Measurements from ENCODE around the gene GPN2.
"Not testable (repeated sequence)": the region's sequence is repeated elsewhere in the genome, so short reads cannot be mapped to it uniquely, and the experiment has no call there.

The GPN2 gene

DNA sequence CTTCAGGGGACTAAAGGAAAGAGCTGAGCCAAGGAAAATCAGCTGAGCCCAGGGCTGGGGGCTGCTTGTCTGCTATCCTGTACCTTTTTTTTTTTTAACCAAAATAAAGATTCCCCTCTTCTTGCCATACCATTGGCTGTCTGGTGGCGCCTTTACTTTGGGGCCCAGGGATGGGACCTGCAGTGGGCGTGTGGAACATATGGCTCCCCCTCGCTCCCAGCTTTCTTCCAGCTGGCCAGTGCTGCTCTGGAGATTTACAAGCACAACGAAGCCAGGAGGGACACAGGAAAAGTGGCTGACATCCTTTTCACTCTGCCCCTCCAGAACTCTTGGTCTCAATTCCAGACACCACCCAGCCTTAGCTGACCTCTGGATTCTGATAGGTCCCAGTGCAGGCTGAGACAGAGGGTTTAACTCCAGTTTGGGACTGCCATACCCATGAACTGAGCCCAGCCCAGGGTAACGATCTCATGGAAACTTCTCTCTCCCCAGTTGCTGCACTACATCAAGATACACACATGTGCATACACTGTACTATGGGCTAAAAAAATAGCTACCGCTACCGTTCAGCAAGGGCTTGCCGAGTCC is 32.5 kb downstream of the GPN2 start:
- H3K4me3 ChIP-seq (ENCODE audit: low read length) = no peak overlapping the region
- TF ChIP-seq ZNF274 (IDR thresholded peaks at IDR 0.05; ENCODE audit: low read depth, low read length) = no peak

DNA sequence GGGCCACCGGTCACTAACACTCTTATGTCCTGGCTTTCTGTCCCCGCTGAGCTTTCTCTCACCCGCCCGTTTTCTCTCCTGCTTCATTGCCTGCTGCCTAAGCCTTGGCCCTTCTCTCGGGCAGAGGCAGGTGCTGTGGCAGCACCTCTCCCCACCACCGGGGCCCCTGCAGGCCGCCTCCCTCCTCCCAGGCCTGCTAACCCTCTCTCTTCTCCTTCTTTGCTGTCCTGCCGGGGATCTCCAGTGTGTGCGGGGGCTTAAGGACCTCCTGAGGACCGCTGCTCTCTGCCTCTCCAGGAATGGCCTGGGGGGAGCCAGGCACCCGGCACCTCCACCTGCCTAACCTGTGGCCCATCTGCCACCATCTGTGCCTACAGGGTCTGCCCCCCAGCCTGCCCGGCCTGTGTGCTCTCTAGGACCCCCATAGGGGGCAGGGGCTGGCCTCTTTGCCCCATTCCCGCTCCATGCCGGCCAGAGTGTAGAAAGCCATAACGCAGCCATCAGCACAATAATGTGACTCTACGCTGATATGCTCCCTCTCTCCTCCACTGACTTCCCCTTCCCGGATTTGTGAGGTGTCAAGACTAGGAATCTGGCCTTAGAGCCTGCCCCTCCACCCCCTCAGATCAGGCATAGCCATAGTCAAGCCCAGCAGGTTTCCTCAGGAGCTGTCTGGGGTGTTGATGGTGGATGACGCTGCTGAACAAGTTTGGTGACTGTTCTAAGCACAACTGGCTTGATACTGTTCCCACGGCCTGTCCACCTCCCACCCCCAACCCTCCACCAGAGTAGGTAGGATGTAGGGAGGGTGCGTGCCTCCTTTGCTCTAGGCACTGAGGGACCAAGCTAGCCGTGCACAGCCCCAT is 33.2 kb downstream of the GPN2 start:
- no peak overlapping the region for H3K4me3 ChIP-seq (ENCODE audit: low read length)
- no peak for TF ChIP-seq ZNF274 (IDR thresholded peaks at IDR 0.05; ENCODE audit: low read depth, low read length)

DNA sequence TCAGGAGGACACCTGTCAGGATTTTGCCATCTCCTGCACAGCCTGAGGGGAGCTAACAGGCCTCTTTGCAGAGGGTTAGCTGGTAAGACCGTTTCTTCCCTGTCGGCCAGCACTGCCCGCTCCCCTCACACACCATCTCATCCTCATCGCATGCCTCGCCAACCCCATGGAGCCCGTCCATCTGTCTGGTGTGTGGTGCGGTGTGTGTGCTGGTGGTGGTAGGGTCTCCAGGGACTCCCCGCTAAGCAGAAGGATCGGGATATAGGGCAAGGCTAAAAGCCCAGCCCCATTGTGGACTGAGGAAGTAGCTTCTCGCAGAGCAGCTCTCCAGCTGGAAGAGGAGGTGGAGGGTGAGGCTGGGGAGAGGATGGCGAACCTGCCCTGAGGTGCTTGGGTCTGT is 33.9 kb downstream of the GPN2 start:
- no peak for TF ChIP-seq ZNF274 (IDR thresholded peaks at IDR 0.05; ENCODE audit: low read depth, low read length)
- no peak overlapping the region for H3K4me3 ChIP-seq (ENCODE audit: low read length)

DNA sequence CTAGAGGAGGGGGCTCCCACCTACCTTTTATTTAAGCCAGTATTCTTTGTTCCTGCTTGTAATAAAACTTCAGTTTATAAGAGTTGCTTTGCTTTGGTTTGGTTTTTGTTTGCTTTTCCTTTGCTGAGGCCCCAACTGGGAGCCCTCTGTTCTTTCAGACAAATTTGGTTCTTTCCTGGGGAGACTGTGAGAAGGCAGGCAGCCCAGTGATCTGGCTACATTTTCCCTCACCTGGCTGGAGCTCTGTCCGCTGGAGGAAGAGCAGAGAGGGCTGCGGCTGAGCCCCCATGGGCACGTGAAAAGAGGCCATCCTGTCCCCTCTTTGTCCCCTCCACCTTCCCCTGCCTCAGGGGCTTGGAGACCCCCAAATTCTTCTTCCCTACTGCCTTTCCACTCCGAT is 34.4 kb downstream of the GPN2 start:
- TF ChIP-seq ZNF274 (IDR thresholded peaks at IDR 0.05; ENCODE audit: low read depth, low read length) = no peak
- H3K4me3 ChIP-seq (ENCODE audit: low read length) = no peak overlapping the region

DNA sequence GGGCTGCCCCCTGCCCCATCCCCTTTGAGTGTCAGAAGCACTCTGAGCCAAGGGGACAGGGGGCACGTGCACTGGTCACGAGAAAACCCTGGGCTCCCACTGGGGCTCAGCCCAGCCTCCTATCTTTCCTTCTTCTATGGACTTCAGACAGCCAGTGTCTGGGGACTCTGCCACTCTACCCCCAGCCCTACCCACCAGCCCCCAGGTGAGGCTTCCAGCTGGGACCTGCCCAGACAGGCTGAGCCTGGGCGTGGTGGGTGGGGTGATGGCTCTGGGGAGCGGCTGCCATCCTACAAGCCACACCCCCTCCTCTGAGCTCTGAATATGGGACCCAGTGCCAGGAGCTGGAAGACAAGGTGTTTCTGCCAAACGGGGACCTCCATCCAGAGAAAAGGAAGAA is 35.2 kb downstream of the GPN2 start:
- no peak overlapping the region for H3K4me3 ChIP-seq (ENCODE audit: low read length)
- TF ChIP-seq ZNF274 (IDR thresholded peaks at IDR 0.05; ENCODE audit: low read depth, low read length) = no peak

DNA sequence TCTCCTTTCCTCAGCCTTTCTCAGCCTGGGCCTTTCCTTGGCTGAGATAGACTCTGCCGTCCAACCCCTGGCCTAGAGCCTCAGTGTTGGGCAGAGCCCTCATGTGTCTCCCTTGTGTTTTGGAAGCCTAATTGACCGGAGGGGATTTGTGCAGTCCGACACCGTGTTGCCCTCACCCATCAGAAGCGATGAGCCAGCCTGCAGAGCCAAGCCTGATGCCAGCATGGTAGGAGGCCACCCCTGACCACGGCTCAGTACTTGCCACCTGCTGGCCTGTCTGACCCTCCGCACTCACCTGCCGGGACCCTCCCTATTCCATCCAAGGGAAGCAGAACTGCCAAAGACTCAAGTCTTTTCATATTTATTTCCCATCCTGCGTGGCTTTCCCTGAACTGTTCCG is 36.5 kb downstream of the GPN2 start:
- H3K4me3 ChIP-seq (ENCODE audit: low read length) = no peak overlapping the region
- no peak for TF ChIP-seq ZNF274 (IDR thresholded peaks at IDR 0.05; ENCODE audit: low read depth, low read length)

DNA sequence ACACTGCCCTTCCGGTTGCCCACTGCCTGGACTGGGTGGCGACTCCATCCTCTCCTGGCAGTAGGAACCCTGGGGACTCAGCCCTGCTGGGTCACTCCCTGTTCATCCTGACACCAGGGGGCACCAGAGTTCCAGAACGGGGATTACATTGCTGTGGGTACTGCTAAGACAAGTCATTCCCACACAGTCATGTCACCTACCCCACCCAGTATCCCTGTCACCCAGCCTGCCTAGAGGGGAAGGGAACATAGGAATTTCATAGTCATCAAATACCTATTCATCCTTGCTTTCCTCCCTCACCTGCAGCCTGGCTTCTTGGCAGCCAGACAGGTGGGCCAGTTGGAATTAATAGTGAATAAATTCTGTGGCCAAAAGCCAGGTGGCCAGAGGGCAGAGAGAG is 36.9 kb downstream of the GPN2 start:
- H3K4me3 ChIP-seq (ENCODE audit: low read length) = no peak overlapping the region
- no peak for TF ChIP-seq ZNF274 (IDR thresholded peaks at IDR 0.05; ENCODE audit: low read depth, low read length)

DNA sequence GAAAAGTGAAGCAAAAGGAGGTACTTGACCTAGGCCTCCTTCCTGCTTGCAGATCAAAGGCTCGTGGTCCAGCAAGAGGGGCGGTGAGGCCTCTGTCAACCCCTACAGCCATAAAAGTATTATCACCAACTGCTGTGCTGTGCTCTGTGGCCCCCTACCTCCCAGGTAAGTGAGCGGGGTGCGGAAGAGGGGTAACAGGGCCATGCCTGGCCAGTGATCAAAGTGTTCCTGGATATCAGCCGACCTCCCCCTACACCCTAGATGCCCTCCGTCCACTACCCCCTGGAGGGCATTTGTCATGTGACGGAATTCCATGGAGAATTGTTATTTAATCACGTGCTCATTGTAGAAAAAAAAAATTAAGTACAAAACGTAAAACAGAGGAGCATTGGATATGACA is 37.4 kb downstream of the GPN2 start:
- no peak overlapping the region for H3K4me3 ChIP-seq (ENCODE audit: low read length)
- TF ChIP-seq ZNF274 (IDR thresholded peaks at IDR 0.05; ENCODE audit: low read depth, low read length) = no peak

DNA sequence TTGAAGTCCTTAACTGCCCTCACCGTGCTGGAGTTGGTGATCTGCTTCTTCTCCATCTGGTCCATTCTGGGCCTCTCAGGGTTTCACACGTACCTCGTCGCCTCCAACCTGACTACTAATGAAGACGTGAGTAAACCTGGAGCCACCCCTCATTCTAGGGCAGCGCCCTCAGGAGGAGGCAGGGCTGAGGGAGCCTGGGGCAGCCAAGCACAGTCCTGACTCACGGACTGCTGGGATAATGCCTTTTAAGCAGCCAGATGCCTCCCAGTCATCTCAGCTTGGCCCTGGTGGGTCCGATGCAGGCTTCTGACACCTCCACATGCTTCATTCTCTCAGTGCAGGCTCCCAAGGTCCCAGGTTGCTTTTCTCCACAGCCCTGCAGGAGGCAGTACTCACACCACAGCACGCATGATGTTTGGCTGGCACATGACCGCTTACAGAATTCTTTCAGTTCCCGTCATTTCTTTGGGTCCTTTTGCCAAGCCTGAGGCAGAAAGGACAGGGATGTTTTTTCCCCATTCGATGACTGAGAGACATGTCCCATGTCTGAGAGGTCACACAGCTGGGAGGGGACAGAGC is 38.9 kb downstream of the GPN2 start:
- no peak for TF ChIP-seq ZNF274 (IDR thresholded peaks at IDR 0.05; ENCODE audit: low read depth, low read length)
- no peak overlapping the region for H3K4me3 ChIP-seq (ENCODE audit: low read length)

DNA sequence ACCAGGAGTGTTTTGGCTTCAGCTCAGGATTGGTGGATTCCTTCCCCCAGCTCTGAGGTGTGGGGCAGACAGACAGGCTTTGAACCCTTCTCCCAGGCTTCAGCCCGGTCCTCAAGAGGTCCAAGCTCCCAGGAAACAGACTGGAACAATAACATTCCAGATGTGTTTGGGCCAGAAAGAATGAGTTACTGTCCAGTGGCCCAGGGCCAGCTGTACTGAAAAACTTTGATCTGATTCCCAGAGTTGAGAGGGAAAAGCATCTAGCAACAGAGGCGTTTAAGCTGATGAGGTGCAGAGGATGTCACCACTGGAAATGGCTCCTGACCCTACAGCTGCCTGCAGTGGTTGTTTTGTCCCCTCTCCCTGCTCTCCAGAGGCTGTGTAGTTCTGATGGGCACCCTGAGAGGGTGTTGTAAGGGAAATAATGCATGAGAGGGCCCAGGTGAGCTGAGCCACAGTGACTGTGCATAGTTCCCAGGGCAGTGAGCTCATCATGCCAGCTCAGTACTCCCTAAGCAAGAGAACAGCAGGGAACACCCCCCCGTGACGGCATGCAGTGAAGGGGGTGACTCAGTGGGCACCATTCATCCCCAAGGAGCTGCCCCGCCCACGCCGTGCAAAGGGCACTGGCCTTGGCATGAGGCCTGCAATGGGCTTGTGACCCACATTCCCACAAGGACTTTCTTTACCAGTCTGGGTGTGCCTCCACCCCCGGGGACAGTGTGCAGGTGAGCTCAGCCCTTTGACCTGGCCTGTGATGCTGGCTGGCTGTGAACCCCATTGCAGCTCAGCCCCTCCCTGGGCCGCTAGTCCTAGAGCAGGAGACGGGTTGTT is 40.9 kb downstream of the GPN2 start:
- TF ChIP-seq ZNF274 (IDR thresholded peaks at IDR 0.05; ENCODE audit: low read depth, low read length) = no peak
- no peak overlapping the region for H3K4me3 ChIP-seq (ENCODE audit: low read length)

DNA sequence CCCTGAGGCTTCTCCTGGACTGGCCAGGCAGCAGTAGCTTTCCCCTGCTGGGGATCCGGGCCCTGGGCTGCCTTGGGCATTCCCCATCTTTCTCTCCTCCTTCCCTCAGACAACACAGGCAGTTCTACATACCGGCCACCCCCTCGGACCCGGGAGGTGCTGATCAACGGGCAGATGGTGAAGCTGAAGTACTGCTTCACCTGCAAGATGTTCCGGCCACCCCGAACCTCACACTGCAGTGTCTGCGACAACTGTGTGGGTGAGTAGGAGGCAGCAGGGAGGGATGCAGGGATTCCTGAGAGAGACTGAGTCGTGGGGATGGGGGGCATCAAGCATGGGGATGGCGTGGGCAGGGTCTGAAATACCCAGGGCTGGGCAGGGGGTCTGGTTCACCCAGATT is 41.6 kb downstream of the GPN2 start:
- no peak for TF ChIP-seq ZNF274 (IDR thresholded peaks at IDR 0.05; ENCODE audit: low read depth, low read length)
- no peak overlapping the region for H3K4me3 ChIP-seq (ENCODE audit: low read length)

DNA sequence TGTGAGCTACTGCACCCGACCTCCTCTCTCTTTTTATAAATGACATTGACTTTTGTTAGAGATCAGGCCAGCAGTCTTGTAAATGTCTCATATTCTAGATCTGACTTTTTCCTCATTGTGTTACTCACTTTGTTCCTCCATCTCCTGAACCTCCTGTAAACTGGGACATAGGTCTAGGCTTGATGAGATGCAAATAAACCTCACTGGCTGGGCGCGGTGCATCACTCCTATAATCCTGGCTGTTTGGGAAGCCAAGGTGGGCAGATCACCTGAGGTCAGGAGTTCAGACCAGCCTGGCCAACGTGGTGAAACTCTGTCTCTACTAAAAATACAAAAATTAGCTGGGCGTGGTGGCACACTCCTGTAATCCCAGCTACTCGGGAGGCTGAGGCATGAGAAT is 42.3 kb downstream of the GPN2 start:
- not testable (repeated sequence) for H3K4me3 ChIP-seq (ENCODE audit: low read length)

DNA sequence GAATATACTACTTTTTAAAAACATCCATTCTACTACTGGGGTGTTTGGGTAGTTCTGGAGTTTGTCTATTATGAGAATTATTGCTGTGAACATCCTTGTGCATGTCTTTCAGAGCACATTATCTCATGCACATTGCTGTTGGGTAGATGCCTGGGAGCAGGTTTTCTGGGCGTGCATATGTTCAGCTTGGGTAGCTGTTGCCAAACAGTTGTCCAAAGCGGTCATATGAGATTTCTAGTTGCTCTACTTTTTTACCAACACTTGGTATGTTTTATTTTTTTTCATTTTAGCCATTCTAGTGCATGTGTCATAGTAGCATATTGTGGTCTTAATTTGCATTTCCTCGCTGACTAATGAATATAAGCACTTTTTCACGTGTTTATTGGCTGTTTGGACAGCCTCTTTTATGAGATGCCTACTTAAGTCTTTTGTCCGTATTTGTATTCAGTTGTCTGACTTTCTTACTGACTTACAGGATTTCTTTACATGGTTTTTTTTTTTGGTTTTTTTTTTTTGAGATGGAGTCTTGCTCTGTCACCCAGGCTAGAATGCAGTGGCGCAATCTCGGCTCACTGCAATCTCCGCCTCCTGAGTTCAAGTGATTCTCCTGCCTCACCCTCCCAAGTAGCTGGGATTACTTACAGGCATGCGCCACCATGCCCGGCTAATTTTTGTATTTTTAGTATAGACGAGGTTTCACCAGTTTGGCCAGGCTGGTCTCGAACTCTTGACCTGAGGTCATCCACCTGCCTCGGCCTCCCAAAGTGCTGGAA is 45.5 kb downstream of the GPN2 start:
- no peak for TF ChIP-seq ZNF274 (IDR thresholded peaks at IDR 0.05; ENCODE audit: low read depth, low read length)

DNA sequence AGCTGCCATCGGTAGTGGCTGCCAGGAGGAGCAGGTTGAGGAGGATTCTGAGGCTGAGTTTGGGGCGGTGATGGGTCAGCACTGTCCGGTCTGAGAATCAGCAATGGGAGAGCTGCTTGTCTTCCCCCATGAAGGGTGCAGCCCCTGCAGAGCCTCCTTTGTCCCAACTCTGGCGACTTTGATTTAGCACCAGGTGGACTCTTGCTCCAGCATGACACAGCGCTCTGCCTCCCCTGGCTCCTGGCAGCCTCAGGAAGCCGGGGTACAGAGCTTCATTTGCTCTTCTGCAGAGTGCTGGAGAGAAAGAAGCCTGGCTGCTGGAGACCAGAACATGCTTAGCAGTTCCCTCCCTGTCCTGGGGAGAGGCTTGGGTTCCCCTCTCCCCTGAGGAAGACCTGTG is 50.3 kb downstream of the GPN2 start:
- no peak for TF ChIP-seq ZNF274 (IDR thresholded peaks at IDR 0.05; ENCODE audit: low read depth, low read length)
- H3K4me3 ChIP-seq (ENCODE audit: low read length) = no peak overlapping the region

More for the DNA sequence above, 45.5 kb downstream of the GPN2 start:
- no peak overlapping the region for H3K4me3 ChIP-seq (ENCODE audit: low read length)

Data from GM08714 (cell line).